Stimulated activated CD4-positive, alpha-beta T cell treated with anti-CD3 and anti-CD28 coated beads, TNF-alpha, amount 100 ng/mL, for 1 hour (primary cell): ENCODE data around the gene GATA6.
"Not testable (repeated sequence)": the region's sequence is repeated elsewhere in the genome, so short reads cannot be mapped to it uniquely, and the experiment has no call there.

Experiments used
- DNase-seq, 3 donors: peaks; one replicate each; pipeline ENCODE4 v3.0.0-alpha.2; 2020; ENCODE audit warnings: low read depth in 3 of 3, low spot score in 1 of 3

GATA6 gene

DNA sequence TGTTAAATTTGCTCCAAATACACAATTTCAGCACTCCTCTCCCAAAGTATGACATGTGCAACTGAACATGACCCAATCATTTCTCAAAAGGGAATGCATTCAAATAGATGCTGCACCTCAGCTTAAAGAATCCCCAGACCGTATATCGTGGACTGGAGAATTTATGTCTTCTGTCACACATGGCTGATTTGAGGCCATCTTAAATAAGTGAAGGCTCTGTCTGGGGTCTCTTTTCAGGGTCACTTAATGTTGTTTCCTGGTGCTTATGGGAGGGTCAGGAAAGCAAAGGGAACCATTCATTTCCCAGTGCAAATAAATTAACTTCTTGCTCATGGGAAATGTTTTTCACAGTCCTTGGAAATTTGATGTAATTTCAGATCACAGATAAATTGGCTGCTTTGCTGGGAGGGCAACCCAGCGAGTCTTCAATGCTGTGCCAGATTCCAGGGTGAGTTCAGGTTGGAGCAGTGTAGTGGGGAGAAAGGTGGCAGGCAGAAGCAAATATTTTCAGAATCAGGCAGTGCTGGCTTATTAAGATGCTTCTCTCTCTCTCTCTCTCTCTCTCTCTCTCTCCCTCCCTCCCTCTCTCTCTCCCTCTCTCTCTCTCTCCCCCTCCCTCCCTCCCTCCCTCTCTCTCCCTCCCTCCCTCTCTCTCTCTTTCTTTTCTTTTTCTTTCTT, 34.3 kb downstream of the GATA6 start:
- no peak for DNase-seq

DNA sequence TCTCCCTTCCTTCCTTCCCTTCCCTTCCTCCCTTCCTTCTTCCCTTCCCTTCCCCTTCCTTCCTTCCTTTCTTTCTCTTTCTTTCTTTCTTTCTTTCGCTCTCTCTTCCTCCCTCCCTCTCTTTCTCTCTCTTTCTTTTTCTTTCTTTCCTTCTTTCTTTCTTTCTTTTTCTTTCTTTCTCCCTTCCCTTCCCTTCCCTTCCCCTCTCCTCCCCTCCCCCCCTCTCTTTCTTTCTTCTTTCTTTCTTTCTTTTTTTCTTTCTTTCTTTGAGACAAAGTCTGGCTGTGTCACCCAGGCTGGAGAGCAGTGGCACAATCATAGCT, 34.8 kb downstream of the GATA6 start:
- DNase-seq = no peak

DNA sequence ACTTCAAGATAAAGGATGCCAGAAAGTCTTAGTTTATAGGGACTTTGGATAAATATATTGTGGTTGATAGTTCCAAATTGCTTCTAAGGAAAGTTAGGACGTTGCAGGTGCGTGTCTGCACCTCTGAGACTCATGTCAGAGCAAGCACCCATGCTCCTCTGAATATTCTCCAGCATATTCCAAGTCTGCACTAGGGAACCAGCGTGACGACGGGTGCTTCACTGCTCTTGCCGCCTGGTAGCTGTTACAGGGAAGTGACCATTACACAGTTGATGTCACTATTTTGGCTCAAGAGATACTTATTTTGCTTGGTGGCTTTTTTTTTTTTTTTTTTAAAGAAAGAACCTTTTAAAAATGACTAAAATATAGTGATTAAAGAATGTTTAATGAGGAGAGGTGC, 35.6 kb downstream of the GATA6 start:
- no peak for DNase-seq

DNA sequence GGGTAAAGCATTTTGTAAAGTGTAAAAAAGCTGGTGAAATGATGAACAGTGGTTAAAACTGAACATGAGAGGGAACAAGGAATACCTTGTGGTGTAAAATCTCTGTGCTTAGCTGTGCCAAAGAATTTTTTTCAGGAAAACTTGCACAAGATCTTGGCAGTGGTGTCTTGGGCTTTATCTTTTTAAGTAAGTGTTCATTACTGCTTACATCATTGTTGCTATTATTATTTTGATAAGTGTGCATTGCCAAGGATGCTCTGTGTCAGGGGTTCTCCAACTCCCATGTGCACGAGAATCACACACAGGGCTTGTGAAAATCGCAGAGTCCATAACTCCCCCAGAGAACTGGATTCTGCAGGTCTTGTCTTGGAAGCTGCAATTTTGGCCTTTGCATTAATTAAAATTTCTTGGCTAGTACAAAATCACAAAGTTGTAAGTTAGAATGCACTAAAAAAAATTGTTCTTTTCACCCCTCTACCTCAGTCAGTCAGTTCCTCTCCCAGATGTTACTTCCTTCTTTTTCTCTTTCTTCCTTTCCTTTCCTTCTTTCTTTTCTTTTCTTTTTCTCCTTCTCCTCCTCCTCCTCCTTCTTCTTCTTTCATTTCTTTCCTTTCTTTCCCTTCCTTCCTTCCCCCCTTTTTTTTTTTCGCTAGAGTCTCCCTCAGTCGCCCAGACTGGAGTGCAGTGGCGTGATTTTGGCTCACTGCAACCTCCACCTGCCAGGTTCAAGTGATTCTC, 37.8 kb downstream of the GATA6 start:
- DNase-seq = no peak

DNA sequence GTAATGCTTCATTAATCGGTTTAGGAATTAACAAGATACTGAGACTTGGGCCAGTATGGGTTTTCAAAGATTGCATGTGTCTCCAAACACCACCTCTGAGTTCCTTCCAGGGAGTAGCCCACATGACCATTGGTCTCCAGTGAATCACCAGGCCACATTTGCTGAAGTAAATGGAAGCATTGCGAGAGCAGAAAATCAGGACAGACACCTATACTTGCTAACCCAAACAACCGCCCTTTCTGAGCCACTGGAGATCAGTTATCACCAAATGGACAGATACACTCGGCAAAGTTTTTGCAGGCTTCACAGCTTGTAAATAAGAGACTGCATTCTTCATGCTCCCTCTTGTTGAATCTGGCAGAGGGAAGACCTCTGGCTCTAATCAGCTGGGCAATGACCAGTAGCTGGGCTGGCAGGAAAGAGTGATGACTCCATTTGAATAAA, 40.9 kb downstream of the GATA6 start:
- no peak for DNase-seq

DNA sequence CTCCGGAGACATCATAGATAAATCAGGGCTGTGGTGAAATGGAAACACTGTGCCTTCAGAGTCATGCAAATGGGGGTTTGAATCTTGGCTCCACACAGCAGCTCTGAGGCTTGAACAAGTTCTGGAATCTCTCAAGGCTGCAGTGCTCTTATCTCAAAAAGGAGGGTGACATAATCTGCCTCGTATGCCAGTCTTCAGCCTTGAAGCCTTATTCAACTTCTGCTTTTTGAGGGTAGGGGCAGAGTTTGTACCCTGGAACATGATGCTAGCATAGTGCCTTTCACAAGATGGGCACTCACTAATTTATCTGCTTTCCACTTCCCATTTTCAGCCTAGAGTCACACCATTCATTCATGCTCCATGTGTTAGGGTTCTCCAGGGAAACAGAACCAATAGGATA, 42.3 kb downstream of the GATA6 start:
- no peak for DNase-seq

DNA sequence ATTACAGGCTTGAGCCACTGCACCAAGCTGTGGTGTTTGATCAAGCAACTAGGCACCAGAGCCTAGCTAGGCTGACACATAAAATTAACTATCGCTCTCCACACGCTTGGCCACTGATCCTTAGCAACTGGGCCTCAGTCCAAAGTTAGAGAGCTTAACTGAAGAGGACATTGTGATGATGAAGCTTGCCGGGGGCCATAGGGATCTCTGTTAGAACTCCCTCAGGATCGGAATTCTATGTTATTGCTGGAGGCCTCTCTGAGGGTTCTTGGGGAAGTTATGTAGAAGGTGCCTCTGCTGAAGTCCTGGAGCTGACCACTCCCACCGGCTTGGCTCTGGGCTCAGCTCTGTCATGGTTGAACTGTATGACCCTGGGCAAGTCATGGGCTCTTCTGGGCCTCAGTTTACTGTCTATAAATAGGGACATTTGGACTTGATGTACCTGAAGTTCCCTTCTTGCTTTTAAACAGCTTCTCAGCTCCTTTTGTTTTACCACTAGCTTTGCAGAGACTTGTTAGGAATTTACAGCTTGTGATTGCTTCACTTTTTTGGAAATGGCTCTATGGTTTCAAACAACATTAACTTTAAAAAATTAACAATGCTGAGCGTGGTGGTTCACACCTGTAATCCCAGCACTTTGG, 44.1 kb downstream of the GATA6 start:
- DNase-seq = no peak

DNA sequence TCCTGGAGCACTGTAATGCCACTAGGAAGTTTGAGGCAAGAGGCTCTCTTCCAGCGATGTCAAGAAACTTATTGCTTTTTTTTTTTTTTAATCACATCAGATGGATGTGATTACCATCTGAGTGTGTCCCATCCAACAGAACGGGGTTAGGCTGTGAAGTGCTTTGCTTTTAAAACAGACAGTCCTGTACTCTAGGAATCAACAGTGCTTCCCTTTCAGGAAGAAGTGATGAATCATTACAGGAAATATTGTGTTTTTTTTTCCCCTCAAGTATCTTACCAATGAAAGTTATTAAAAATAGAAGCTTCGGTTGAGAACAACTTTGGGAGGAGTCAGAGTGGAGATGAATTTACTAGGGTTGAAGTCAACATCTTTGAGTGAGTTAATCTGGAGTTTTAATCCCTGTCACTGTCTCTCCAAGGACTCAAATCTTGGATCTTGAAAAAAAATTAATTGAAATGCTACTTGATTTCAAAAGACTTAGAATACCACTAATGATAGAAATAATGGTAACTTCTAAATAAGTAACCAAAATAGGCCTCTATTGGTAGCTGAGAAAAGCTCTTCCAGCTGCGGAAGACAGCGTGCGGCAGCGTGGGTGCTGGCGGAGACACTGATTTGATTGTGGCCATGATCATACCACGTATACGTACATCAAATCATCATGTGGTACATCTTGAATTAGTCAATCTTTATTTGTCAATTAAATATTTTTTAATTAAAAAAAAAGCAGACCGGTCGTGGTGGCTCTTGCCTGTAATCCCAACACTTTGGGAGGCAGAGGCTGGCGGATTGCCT, 45.5 kb downstream of the GATA6 start:
- no peak for DNase-seq

DNA sequence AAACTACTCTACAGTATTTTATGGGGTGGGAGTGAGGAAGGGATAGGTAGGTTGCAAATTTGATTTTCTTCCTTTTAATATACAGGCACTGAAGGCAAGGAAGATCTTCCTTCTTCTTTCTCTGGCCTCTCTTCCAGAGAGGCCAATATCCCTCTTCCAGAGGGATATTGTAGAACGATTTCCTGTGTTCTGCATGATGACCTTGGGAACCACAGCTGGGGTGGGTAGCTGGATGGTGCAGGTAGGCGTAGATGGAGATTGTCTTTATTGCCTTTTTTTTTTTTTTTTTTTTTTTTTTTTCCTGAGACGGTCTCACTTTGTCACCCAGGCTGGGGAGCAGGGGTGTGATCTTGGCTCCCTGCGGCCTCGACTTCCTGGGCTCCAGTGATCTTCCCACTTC, 49.4 kb downstream of the GATA6 start:
- DNase-seq = no peak

DNA sequence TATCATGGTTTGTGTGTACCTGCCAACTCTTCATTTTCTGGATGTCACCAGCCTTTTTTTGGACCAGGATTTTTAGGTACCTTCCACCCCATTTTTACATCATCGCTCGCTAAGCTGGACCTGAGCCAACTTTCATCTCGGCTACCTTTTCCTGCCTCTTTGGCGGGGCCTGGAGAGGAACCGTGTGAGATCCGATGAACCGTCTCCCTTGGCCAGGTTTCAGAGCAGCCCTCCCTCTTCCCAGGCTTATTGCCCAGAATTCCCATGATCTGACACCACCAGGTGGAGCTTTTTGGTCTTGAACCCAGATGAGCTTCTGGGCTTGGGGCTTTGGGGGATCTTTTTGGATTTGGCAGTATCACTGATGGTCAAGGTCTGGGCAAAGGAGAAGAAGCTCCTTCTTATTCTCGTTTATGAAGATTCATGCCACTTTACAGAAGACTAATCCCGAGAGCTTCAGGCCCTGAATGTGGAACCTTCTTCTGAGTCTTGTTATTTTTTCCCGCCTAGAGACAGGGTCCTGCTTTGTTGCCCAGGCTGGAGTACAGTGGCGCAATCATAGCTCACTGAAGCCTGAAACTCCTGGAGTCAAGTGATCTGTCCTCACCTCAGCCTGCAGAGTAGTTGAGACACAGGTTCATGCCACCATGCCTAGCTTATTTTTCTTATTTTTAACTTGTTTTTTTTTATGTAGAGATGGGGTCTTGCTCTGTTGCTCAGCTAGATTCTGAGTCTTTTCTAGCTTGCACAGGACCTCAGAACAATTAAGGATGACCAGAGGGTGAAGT, 50.4 kb downstream of the GATA6 start:
- DNase-seq = no peak

DNA sequence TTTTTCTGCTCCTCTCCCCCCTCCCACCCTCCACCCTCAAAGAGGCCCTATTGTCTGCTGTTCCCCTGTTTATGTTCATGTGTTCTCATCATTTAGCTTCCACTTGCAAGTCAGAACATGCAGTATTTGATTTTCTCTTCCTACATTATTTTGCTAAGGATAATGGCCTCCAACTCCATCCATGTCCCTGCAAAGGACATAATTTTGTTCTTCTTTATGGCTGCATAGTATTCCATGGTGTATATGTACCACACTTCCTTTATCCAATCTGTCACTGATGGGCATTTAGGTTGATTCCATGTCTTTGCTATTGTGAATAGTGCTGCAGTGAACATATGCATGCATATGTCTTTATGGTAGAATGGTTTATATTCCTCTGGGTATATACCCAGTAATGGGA, 51.2 kb downstream of the GATA6 start:
- not testable (repeated sequence) for DNase-seq

DNA sequence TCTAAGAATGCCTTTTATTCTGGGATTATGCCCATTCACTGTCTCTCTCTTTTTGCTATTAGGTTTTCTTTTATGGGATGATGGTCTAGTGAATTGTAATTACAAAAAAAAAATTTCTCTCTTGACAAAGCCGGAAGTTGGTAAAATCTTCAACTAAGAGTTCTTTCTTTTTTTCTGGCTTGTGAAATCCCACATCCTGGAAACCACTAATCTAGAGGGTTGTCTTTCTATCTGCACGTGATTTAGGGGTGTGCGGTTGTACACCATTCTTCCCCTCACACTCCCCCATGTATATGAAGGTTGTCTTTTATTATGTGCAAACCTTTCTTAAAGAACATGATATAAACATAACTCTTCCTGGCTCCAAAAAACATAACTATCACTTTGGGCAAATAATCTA, 52.0 kb downstream of the GATA6 start:
- no peak for DNase-seq

DNA sequence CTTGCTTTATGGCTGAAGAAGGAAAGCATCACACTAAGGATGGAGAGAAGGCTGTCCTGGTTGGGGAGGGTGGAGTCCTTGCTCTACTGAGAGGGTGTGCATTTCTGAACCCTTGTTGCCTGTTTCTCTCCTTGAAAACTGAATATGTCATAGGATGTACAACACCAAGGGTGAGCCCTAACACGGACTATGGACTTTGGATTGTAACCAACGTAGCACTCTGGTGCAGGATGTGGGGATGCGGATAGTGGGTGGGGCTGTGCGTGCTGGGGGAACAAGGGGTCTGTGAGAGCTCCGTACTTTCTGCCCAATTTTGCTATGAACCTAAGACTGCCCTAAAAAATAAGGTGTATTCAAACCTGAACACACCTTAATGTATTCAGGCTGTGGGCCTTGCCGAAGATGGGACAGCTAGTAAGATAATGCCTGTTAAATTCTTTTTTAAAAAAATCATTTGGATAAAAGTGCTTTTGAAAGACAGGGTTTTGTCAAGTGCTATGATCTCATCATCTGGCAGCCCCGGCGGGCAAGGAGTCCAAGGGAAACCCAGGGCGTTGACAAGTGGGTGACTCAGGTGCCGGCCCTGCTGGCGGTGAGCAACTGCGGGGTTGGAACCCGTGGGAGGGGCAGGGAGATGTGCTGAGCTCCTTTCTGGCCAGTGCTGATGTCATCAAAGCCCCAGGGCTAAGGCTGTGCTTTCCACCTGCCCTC, 54.0 kb downstream of the GATA6 start:
- DNase-seq = no peak

DNA sequence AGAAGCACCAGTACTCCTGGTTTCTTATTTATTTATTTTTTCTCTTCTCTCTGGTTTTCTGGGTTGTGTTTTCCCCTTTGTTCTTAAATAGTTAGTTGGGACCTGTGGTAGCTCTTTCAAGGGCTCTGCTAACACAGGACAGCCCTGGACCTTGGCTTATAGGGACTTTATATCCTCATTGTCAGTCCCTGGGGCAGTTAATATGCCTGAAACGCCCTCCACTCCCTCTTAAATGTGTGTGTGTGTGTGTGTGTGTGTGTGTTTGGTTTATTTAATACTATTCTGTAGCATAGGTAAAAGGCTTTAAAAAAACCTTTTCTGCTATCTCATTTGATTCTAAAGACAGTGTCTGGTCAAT, 54.6 kb downstream of the GATA6 start:
- DNase-seq = no peak

DNA sequence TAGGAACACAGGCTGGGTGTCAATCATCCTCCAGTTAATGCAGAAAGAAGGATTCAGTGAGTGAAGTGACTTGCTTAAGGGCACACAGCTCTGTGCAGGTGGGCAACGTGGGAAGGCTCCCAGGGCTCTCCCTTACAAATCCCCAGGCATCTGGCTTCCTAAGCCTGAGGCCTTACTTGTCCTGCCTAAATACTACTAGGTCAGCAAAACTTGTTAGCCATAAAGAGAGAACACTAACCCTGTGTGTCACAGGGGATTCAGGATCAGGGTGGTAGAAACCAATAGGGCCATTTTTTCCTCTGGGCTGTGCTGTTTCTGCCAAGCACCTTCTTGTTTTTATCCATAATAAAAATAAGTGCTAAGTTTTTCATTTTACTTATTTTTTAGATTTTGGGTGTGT, 55.0 kb downstream of the GATA6 start:
- DNase-seq = no peak

DNA sequence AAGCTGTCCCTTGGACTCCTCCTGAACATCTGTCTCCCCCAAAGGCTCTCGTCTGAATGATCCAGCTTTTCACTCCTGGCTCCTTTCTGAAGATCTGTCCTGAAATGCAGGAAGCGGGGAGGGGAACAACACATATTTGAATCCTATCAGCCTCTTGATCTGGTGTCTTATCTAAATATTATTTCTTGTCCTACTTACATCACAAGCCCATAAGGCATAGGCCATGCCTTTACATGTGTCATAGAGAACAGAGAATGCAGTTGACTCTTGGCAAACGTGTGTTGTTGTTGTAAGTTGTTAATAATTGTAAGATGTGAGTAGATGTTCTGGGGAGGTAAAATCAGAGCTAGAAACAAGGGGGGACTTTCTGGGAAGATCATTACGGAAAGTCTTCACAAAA, 57.4 kb downstream of the GATA6 start:
- DNase-seq = no peak

DNA sequence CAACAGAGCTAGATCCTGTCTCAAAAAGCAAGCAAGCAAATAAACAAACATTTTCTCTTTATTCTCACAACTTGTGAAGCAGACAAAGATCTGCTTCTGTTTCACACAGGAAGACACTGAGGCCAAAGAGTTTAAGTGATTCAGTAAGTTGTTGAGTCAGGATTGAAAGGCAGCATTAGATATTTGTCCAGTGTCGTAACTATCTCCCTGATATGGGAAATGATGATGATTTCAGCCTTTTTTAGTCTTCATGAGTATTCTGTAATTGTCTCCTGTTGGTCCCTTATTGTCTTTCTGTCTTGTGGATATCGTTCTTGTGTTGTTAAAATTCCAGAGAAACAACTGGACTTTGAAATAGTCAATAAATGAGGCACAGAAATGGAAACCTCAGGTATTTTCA, 59.6 kb downstream of the GATA6 start:
- no peak for DNase-seq

DNA sequence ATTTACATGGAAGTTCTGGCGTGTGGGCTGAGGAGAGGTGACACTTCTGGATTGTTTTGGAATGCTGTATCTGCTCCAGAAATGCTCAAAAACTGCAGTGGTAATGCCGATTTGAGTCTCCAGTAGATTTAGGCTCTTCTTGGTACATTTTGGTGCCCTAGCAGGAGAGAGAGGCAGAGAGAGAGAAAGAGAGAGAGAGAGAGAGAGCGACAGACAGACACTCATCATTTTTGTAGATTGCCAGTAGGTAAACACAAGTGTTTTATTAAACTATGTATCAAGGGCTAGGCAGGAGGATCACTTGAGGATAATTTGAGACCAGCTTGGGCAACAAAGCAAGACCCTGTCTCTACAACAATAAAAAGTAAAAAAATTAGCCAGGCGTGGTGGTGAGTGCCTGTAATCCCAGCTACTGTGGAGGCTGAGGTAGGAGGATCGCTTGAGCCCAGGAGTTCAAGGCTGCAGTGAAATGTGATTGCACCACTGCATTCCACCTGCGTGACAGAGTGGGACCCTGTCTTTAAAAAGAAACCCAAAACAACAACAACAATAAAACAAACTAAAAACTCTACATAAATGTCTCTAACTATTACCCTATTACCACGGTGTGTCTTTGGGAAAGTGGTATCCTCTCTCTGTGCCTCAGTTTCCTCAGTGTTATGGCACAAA, 60.2 kb downstream of the GATA6 start:
- DNase-seq = no peak

DNA sequence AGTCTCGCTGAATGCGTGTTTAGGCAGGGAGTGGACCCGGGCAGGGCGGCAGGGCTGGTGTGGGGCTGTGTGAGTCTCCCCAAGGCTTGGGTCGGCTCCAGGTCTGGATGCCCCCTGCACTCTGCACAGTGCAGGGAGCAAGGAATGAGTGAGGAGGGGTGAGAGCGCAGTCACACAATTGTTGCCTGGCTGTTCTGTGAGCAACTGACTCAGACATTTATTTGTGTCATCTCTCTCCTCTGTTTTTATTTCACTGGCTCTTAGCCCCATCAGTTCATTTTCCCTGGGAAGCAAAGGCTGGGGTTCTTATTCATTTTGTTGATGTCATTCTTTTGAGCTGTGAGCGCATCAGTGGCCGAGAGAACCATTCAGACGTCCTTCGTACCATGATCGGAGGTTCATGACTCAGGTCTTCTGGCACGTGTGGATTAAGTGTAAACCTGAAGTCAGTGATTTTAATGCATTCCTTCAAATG, 61.1 kb downstream of the GATA6 start:
- no peak for DNase-seq

DNA sequence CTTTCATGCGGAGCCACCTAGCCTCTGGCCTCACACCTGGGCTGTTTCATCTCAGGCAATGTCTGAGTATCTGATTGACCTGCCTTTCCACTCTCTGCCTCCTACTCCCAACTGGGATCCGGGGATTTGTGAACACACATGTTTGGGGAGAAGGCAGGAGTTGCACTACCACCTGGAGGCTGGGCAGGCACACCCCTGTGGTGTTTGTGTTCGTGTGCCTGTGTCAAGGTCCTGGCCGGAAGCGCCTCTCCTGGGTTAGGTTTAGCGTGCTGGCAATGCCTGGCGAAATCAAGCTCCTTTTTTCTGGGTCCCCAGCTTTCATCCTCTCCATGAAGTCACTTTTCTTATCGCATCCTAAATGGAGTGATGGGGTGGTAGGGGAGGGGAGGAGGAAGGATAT, 63.9 kb downstream of the GATA6 start:
- DNase-seq = no peak
